Natural killer cell treated with Interleukin-12 subunit alpha and Interleukin-12 subunit beta and Interleukin-15 and Interleukin-18, amount 100 ng/mL, for 72 hours (primary cell): ENCODE results near the gene ZNF148. TPM values are rescaled to one million over a fixed set of nuclear protein-coding genes. Genes with fewer than 3 reads are reported as not detected.

ENCODE experiments used
- ATAC-seq, 2 donors: fragments of 150-1000 bp; cut with Tn5 transposase in 1 of 2; sonication (Bioruptor Pico), chemical (Tn5 transposase) in 1 of 2; 2 replicates each; pipeline ENCODE4 v1.10.0; 2021
- DNase-seq: peaks from one replicate; pipeline ENCODE4 v3.0.0; 2022; ENCODE audit warnings: low spot score
- H3K27ac Mint-ChIP-seq, 2 donors: 1 replicate in 1 of 2; 2 replicates in 1 of 2; pipeline ENCODE4 v1.8.0; 2022; ENCODE audit warnings: mixed read lengths in 2 of 2, mild to moderate bottlenecking in 1 of 2, moderate library complexity in 1 of 2
- H3K27me3 Mint-ChIP-seq, 2 donors: 1 replicate in 1 of 2; 2 replicates in 1 of 2; pipeline ENCODE4 v1.8.0; 2022; ENCODE audit warnings: mixed read lengths in 2 of 2
- H3K36me3 Mint-ChIP-seq: one replicate; pipeline ENCODE4 v1.8.0; 2022; ENCODE audit warnings: mixed read lengths
- H3K4me1 Mint-ChIP-seq, 2 donors: 1 replicate in 1 of 2; 2 replicates in 1 of 2; pipeline ENCODE4 v1.8.0; 2022; ENCODE audit warnings: low read depth in 2 of 2, mixed read lengths in 2 of 2, mild to moderate bottlenecking in 1 of 2
- H3K4me3 Mint-ChIP-seq: one replicate; pipeline ENCODE4 v1.8.0; 2022; ENCODE audit warnings: mixed read lengths
- H3K9me3 Mint-ChIP-seq: 2 replicates; pipeline ENCODE4 v1.8.0; 2022; ENCODE audit warnings: mixed read lengths
- total RNA-seq, 2 donors: library from RNA; stranded (reverse); gene quantifications; one replicate each; pipeline ENCODE4 v1.2.3, GENCODE V29; 2022

Gene ZNF148
- total RNA-seq, 2 donors from 2014 or later: 40.9 to 51.8 TPM

GRCh38 chr3:125212091-125212508, 163.0 kb downstream of the ZNF148 start:
- ATAC-seq: no peak
- Mint-ChIP-seq H3K27me3 (peaks cover 20 to 30% of the 10 kb centered on the region in 2 donors), H3K27ac (no peak overlapping the region)

GRCh38 chr3:125211523-125212090, 163.5 kb downstream of the ZNF148 start:
- H3K27me3 Mint-ChIP-seq: peaks cover 20 to 30% of the 10 kb centered on the region in 2 donors
- H3K4me3 Mint-ChIP-seq: peak overlapping the region; percentile 29
- peaks cover 24 to 29% of the 10 kb centered on the region in 2 donors for H3K4me1 Mint-ChIP-seq
- H3K27ac Mint-ChIP-seq: no peak overlapping the region
- H3K36me3 Mint-ChIP-seq: no peaks in the 10 kb centered on the region
- ATAC-seq: no peak
- H3K9me3 Mint-ChIP-seq: no peaks in the 10 kb centered on the region
- DNase-seq: no peak

More at GRCh38 chr3:125212091-125212508, 163.0 kb downstream of the ZNF148 start:
- no peaks in the 10 kb centered on the region for H3K9me3 Mint-ChIP-seq
- H3K36me3 Mint-ChIP-seq: no peaks in the 10 kb centered on the region
- no peak for DNase-seq
- H3K4me3 Mint-ChIP-seq: peak overlapping the region; percentile 29
- peaks cover 24 to 29% of the 10 kb centered on the region in 2 donors for H3K4me1 Mint-ChIP-seq

- peaks cover 16 to 22% of the 10 kb centered on the region in 2 donors for H3K27me3 Mint-ChIP-seq
Observed at GRCh38 chr3:125207949-125208568, 167.1 kb downstream of the ZNF148 start.

GRCh38 chr3:125207507-125207906, 167.6 kb downstream of the ZNF148 start:
- Mint-ChIP-seq H3K36me3 (no peaks in the 10 kb centered on the region), H3K27ac (no peak overlapping the region), H3K4me1 (peaks cover 4 to 7% of the 10 kb centered on the region in 2 donors), H3K27me3 (peaks cover 16 to 22% of the 10 kb centered on the region in 2 donors), H3K4me3 (no peak overlapping the region), H3K9me3 (no peaks in the 10 kb centered on the region)
- DNase-seq (no peak), ATAC-seq (no peak)

More at GRCh38 chr3:125207949-125208568, 167.1 kb downstream of the ZNF148 start:
- Mint-ChIP-seq H3K27ac (no peak overlapping the region), H3K4me3 (no peak overlapping the region), H3K36me3 (no peaks in the 10 kb centered on the region), H3K4me1 (peaks cover 4 to 7% of the 10 kb centered on the region in 2 donors), H3K9me3 (no peaks in the 10 kb centered on the region)
- no peak for DNase-seq
- no peak for ATAC-seq

- Mint-ChIP-seq H3K4me1 (peaks cover 4 to 7% of the 10 kb centered on the region in 2 donors), H3K36me3 (no peaks in the 10 kb centered on the region), H3K27me3 (peaks cover 16 to 22% of the 10 kb centered on the region in 2 donors), H3K27ac (no peak overlapping the region), H3K4me3 (no peak overlapping the region), H3K9me3 (no peaks in the 10 kb centered on the region)
- ATAC-seq (no peak), DNase-seq (no peak)
Observed at GRCh38 chr3:125206934-125207333, 168.2 kb downstream of the ZNF148 start.

GRCh38 chr3:125203731-125204130, 171.4 kb downstream of the ZNF148 start:
- no peaks in the 10 kb centered on the region for H3K36me3 Mint-ChIP-seq
- no peak overlapping the region for H3K4me3 Mint-ChIP-seq
- no peaks in the 10 kb centered on the region for H3K9me3 Mint-ChIP-seq
- H3K4me1 Mint-ChIP-seq: peaks cover 0 to 4% of the 10 kb centered on the region in 2 donors
- DNase-seq (no peak), ATAC-seq (no peak)
- no peak overlapping the region for H3K27ac Mint-ChIP-seq
- no peaks in the 10 kb centered on the region for H3K27me3 Mint-ChIP-seq

- DNase-seq (no peak), ATAC-seq (peak in 1 of 2 donors; percentile 67)
- H3K36me3 Mint-ChIP-seq: no peaks in the 10 kb centered on the region
- H3K4me1 Mint-ChIP-seq: peaks cover 0 to 4% of the 10 kb centered on the region in 2 donors
- H3K9me3 Mint-ChIP-seq: no peaks in the 10 kb centered on the region
- H3K27me3 Mint-ChIP-seq: no peaks in the 10 kb centered on the region
- no peak overlapping the region for H3K27ac Mint-ChIP-seq
- no peak overlapping the region for H3K4me3 Mint-ChIP-seq
Observed at GRCh38 chr3:125202197-125202596, 172.9 kb downstream of the ZNF148 start.

- H3K27ac Mint-ChIP-seq: no peak overlapping the region
- peak in 1 of 2 donors; percentile 62 for ATAC-seq
- no peaks in the 10 kb centered on the region for H3K36me3 Mint-ChIP-seq
- H3K4me3 Mint-ChIP-seq: no peak overlapping the region
- H3K9me3 Mint-ChIP-seq: no peaks in the 10 kb centered on the region
- no peak for DNase-seq
- H3K27me3 Mint-ChIP-seq: no peaks in the 10 kb centered on the region
- peaks cover 0 to 4% of the 10 kb centered on the region in 2 donors for H3K4me1 Mint-ChIP-seq
Observed at GRCh38 chr3:125200731-125201139, 174.4 kb downstream of the ZNF148 start.

GRCh38 chr3:125194849-125195601, 180.1 kb downstream of the ZNF148 start:
- peak; percentile 57 to 79 for ATAC-seq
- Mint-ChIP-seq H3K4me3 (no peak overlapping the region), H3K27me3 (peaks cover 3 to 7% of the 10 kb centered on the region in 2 donors), H3K4me1 (peaks cover 0 to 6% of the 10 kb centered on the region in 2 donors), H3K9me3 (no peaks in the 10 kb centered on the region), H3K36me3 (no peaks in the 10 kb centered on the region), H3K27ac (no peak overlapping the region)
- no peak for DNase-seq

- Mint-ChIP-seq H3K27me3 (peaks cover 3 to 7% of the 10 kb centered on the region in 2 donors), H3K27ac (no peak overlapping the region), H3K4me3 (no peak overlapping the region), H3K4me1 (peaks cover 0 to 6% of the 10 kb centered on the region in 2 donors), H3K9me3 (no peaks in the 10 kb centered on the region), H3K36me3 (no peaks in the 10 kb centered on the region)
- ATAC-seq: no peak
- DNase-seq: no peak
Observed at GRCh38 chr3:125194061-125194848, 180.9 kb downstream of the ZNF148 start.

GRCh38 chr3:125192190-125193035, 182.7 kb downstream of the ZNF148 start:
- Mint-ChIP-seq H3K9me3 (no peaks in the 10 kb centered on the region), H3K27ac (no peak overlapping the region), H3K27me3 (peaks cover 3 to 7% of the 10 kb centered on the region in 2 donors), H3K4me3 (no peak overlapping the region), H3K4me1 (peaks cover 0 to 6% of the 10 kb centered on the region in 2 donors), H3K36me3 (no peaks in the 10 kb centered on the region)
- no peak for DNase-seq
- ATAC-seq: no peak

GRCh38 chr3:125191730-125192129, 183.4 kb downstream of the ZNF148 start:
- no peak for ATAC-seq

More at GRCh38 chr3:125191730-125192129, 183.4 kb downstream of the ZNF148 start:
- no peak overlapping the region for H3K27ac Mint-ChIP-seq
- peaks cover 0 to 6% of the 10 kb centered on the region in 2 donors for H3K4me1 Mint-ChIP-seq
- DNase-seq: no peak
- no peaks in the 10 kb centered on the region for H3K9me3 Mint-ChIP-seq
- no peak overlapping the region for H3K4me3 Mint-ChIP-seq
- H3K36me3 Mint-ChIP-seq: no peaks in the 10 kb centered on the region
- peaks cover 3 to 7% of the 10 kb centered on the region in 2 donors for H3K27me3 Mint-ChIP-seq
